K562 (cell line): ENCODE data around the gene F2RL1. TPM values are rescaled to one million over a fixed set of nuclear protein-coding genes. Genes with fewer than 3 reads are reported as not detected.
A peak's percentile ranks its signal among the peaks of the same experiment; 100 is the strongest.

Experiments used
- CBFA2T3 ChIP-seq: fragments of 450-650 bp; IDR thresholded peaks from 2 replicates; pipeline ENCODE4 v1.6.1; 2017
- CREB5 ChIP-seq: fragments of 250-450 bp; sonication (Bioruptor Pico); IDR thresholded peaks from 2 replicates; pipeline ENCODE4 v1.5.0; 2020; ENCODE audit warnings: mild to moderate bottlenecking
- NCOA4 ChIP-seq: fragments of 450-650 bp; IDR thresholded peaks from 2 replicates; pipeline ENCODE4 v1.6.1; 2018; ENCODE audit warnings: mild to moderate bottlenecking; ENCODE audit not compliant: partially characterized antibody
- RAD21 ChIP-seq, 2 experiments: fragments of 250-450 bp in 1 of 2; fragments of 450-650 bp in 1 of 2; sonication (Bioruptor Pico) in 1 of 2; formaldehyde crosslinking in 1 of 2; IDR thresholded peaks in 1 of 2; conservative IDR thresholded peaks in 1 of 2; 2 replicates each; pipeline versions ENCODE4 v1.4.0 to v1.8.0; 2020 to 2022; ENCODE audit warnings: mild to moderate bottlenecking in 2 of 2, moderate library complexity in 1 of 2
- SAFB2 ChIP-seq: fragments of 200-400 bp; formaldehyde crosslinking; IDR thresholded peaks from 2 replicates; pipeline ENCODE4 v1.6.1; 2018; ENCODE audit warnings: borderline replicate concordance, low read length, low read depth, moderate library complexity; ENCODE audit not compliant: severe bottlenecking
- polyA plus RNA-seq, 8 experiments: library from polyadenylated mRNA; depleted of rRNA in 4 of 8; stranded (reverse) in 5 of 8; unstranded in 3 of 8; fragments of >200 nt; fragmentation: Nextera tagmentation in 2 of 8; fragmentation: Illumina TruSeq in 1 of 8; extraction: Ambion mirVana in 2 of 8; extraction: Trizol in 1 of 8; gene quantifications; 2 replicates each; pipeline versions ENCODE4 v1.2.1 to v1.2.3, GENCODE V29; 2011 to 2014; ENCODE audit warnings: inconsistent platforms in 1 of 8, missing spikeins in 1 of 8
- total RNA-seq, 7 experiments: library from RNA; depleted of rRNA in 6 of 7; stranded (reverse); fragments of >200 nt in 6 of 7; fragmentation: Illumina TruSeq in 2 of 7; extraction: Trizol in 2 of 7; gene quantifications; 2 replicates each; pipeline versions ENCODE4 v1.2.1 to v1.2.3, GENCODE V29; 2011 to 2021; ENCODE audit warnings: low replicate concordance in 1 of 7
- TF ChIP-seq, protein P1 (sequence below), 2 experiments: fragments of 450-650 bp; formaldehyde crosslinking in 1 of 2; IDR thresholded peaks; 2 replicates each; pipeline versions ENCODE4 v1.4.0 to v1.6.1; 2014 to 2020; ENCODE audit warnings: mild to moderate bottlenecking in 2 of 2, borderline replicate concordance in 1 of 2, low read depth in 1 of 2
- TF ChIP-seq, protein P2 (sequence below): fragments of 200-800 bp; sonication (Bioruptor generic); IDR thresholded peaks from 2 replicates; pipeline ENCODE4 v1.6.1; 2016; ENCODE audit warnings: missing genetic modification characterization, missing compliant biosample characterization
- TF ChIP-seq, protein P3 (sequence below): sonication (generic); formaldehyde crosslinking; IDR thresholded peaks from 2 replicates; pipeline ENCODE4 v1.8.0; 2022; ENCODE audit warnings: mild to moderate bottlenecking, missing genetic modification reagents

F2RL1 gene
- total and polyA plus RNA-seq, 9 of the 15 experiments (the other 6 are each of a cell fraction or from before 2014, with no cell fraction given) = 0.03 to 0.50 (median 0.27) TPM; not detected in 6

- TF ChIP-seq, protein P1, sequence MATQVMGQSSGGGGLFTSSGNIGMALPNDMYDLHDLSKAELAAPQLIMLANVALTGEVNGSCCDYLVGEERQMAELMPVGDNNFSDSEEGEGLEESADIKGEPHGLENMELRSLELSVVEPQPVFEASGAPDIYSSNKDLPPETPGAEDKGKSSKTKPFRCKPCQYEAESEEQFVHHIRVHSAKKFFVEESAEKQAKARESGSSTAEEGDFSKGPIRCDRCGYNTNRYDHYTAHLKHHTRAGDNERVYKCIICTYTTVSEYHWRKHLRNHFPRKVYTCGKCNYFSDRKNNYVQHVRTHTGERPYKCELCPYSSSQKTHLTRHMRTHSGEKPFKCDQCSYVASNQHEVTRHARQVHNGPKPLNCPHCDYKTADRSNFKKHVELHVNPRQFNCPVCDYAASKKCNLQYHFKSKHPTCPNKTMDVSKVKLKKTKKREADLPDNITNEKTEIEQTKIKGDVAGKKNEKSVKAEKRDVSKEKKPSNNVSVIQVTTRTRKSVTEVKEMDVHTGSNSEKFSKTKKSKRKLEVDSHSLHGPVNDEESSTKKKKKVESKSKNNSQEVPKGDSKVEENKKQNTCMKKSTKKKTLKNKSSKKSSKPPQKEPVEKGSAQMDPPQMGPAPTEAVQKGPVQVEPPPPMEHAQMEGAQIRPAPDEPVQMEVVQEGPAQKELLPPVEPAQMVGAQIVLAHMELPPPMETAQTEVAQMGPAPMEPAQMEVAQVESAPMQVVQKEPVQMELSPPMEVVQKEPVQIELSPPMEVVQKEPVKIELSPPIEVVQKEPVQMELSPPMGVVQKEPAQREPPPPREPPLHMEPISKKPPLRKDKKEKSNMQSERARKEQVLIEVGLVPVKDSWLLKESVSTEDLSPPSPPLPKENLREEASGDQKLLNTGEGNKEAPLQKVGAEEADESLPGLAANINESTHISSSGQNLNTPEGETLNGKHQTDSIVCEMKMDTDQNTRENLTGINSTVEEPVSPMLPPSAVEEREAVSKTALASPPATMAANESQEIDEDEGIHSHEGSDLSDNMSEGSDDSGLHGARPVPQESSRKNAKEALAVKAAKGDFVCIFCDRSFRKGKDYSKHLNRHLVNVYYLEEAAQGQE (IDR thresholded peaks at IDR 0.05; ENCODE audit: borderline replicate concordance) = peak; percentile 89
- TF ChIP-seq, protein P1 (CRISPR knock-in tag; IDR thresholded peaks at IDR 0.05; ENCODE audit: low read depth) = no peak
- TF ChIP-seq SAFB2 (no peak), NCOA4 (no peak), RAD21 (CRISPR knock-in tag; conservative IDR thresholded peaks at IDR 0.05 in 1 of 2, IDR thresholded peaks at IDR 0.05 in 1 of 2) (peak; percentile 95), CBFA2T3 (no peak), CREB5 (CRISPR knock-in tag) (no peak)
- TF ChIP-seq, protein P2, sequence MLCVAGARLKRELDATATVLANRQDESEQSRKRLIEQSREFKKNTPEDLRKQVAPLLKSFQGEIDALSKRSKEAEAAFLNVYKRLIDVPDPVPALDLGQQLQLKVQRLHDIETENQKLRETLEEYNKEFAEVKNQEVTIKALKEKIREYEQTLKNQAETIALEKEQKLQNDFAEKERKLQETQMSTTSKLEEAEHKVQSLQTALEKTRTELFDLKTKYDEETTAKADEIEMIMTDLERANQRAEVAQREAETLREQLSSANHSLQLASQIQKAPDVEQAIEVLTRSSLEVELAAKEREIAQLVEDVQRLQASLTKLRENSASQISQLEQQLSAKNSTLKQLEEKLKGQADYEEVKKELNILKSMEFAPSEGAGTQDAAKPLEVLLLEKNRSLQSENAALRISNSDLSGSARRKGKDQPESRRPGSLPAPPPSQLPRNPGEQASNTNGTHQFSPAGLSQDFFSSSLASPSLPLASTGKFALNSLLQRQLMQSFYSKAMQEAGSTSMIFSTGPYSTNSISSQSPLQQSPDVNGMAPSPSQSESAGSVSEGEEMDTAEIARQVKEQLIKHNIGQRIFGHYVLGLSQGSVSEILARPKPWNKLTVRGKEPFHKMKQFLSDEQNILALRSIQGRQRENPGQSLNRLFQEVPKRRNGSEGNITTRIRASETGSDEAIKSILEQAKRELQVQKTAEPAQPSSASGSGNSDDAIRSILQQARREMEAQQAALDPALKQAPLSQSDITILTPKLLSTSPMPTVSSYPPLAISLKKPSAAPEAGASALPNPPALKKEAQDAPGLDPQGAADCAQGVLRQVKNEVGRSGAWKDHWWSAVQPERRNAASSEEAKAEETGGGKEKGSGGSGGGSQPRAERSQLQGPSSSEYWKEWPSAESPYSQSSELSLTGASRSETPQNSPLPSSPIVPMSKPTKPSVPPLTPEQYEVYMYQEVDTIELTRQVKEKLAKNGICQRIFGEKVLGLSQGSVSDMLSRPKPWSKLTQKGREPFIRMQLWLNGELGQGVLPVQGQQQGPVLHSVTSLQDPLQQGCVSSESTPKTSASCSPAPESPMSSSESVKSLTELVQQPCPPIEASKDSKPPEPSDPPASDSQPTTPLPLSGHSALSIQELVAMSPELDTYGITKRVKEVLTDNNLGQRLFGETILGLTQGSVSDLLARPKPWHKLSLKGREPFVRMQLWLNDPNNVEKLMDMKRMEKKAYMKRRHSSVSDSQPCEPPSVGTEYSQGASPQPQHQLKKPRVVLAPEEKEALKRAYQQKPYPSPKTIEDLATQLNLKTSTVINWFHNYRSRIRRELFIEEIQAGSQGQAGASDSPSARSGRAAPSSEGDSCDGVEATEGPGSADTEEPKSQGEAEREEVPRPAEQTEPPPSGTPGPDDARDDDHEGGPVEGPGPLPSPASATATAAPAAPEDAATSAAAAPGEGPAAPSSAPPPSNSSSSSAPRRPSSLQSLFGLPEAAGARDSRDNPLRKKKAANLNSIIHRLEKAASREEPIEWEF = no peak
- TF ChIP-seq, protein P3, sequence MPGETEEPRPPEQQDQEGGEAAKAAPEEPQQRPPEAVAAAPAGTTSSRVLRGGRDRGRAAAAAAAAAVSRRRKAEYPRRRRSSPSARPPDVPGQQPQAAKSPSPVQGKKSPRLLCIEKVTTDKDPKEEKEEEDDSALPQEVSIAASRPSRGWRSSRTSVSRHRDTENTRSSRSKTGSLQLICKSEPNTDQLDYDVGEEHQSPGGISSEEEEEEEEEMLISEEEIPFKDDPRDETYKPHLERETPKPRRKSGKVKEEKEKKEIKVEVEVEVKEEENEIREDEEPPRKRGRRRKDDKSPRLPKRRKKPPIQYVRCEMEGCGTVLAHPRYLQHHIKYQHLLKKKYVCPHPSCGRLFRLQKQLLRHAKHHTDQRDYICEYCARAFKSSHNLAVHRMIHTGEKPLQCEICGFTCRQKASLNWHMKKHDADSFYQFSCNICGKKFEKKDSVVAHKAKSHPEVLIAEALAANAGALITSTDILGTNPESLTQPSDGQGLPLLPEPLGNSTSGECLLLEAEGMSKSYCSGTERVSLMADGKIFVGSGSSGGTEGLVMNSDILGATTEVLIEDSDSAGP = no peak
Measured at GRCh38 chr5:76867827-76868693, 49.2 kb downstream of the F2RL1 start (continued).
